H9 (cell line): ENCODE results near the gene PPP5C. TPM values are rescaled to one million over a fixed set of nuclear protein-coding genes. Genes with fewer than 3 reads are reported as not detected.

Experiments
- DNase-seq: peaks from one replicate; pipeline ENCODE4 v3.0.0-alpha.2; 2017
- H2AFZ ChIP-seq: one replicate; pipeline ENCODE4 v1.6.1; 2013; ENCODE audit warnings: mild to moderate bottlenecking, low read length, control low read depth, moderate library complexity
- H2AK5ac ChIP-seq: 2 replicates; pipeline ENCODE4 v1.6.1; 2013; ENCODE audit warnings: low read length, control low read depth, mixed read lengths; ENCODE audit not compliant: insufficient read length
- H2BK120ac ChIP-seq: one replicate; pipeline ENCODE4 v1.6.1; 2013; ENCODE audit warnings: low read depth, mild to moderate bottlenecking, low read length, control low read depth, inconsistent platforms; ENCODE audit not compliant: poor library complexity, severe bottlenecking
- H2BK12ac ChIP-seq: 2 replicates; pipeline ENCODE4 v1.6.1; 2013; ENCODE audit warnings: low read length, control low read depth, mixed read lengths, low read depth; ENCODE audit not compliant: insufficient read length
- H2BK15ac ChIP-seq: 2 replicates; pipeline ENCODE4 v1.6.1; 2013; ENCODE audit warnings: low read depth, low read length, control low read depth
- H2BK20ac ChIP-seq: one replicate; pipeline ENCODE4 v1.6.1; 2013; ENCODE audit warnings: low read depth, mild to moderate bottlenecking, low read length, control low read depth, inconsistent platforms; ENCODE audit not compliant: poor library complexity, severe bottlenecking
- H2BK5ac ChIP-seq: 2 replicates; pipeline ENCODE4 v1.6.1; 2013; ENCODE audit warnings: low read length, control low read depth, mixed read lengths; ENCODE audit not compliant: insufficient read length
- H3K14ac ChIP-seq: 2 replicates; pipeline ENCODE4 v1.6.1; 2013; ENCODE audit warnings: low read length, control low read depth; ENCODE audit not compliant: insufficient read depth
- H3K18ac ChIP-seq: 2 replicates; pipeline ENCODE4 v1.6.1; 2013; ENCODE audit warnings: low read depth, mild to moderate bottlenecking, mixed read lengths, low read length, control low read depth; ENCODE audit not compliant: insufficient read length
- H3K23ac ChIP-seq: 2 replicates; pipeline ENCODE4 v1.6.1; 2013; ENCODE audit warnings: low read length, control low read depth, mixed read lengths, low read depth; ENCODE audit not compliant: insufficient read length
- H3K23me2 ChIP-seq: 2 replicates; pipeline ENCODE4 v1.6.1; 2013; ENCODE audit warnings: low read depth, mild to moderate bottlenecking, mixed read lengths, low read length, control low read depth; ENCODE audit not compliant: insufficient read length, poor library complexity, severe bottlenecking
- H3K27ac ChIP-seq: 2 replicates; pipeline ENCODE4 v1.5.1; 2013; ENCODE audit warnings: low read length, control low read depth, mixed read lengths, low read depth; ENCODE audit not compliant: insufficient read length
- H3K27me3 ChIP-seq: 2 replicates; pipeline ENCODE4 v1.6.1; 2013; ENCODE audit warnings: low read length, control low read depth, inconsistent platforms; ENCODE audit not compliant: insufficient read depth
- H3K4ac ChIP-seq: 2 replicates; pipeline ENCODE4 v1.6.1; 2013; ENCODE audit warnings: low read depth, mild to moderate bottlenecking, control low read depth, inconsistent platforms, low read length, moderate library complexity
- H3K4me1 ChIP-seq: 2 replicates; pipeline ENCODE4 v1.6.1; 2013; ENCODE audit warnings: low read length, control low read depth, inconsistent platforms; ENCODE audit not compliant: insufficient read depth
- H3K4me2 ChIP-seq: 2 replicates; pipeline ENCODE4 v1.6.1; 2013; ENCODE audit warnings: low read length, control low read depth, mixed read lengths; ENCODE audit not compliant: insufficient read length, insufficient read depth
- H3K56ac ChIP-seq: 2 replicates; pipeline ENCODE4 v1.6.1; 2013; ENCODE audit warnings: low read depth, mild to moderate bottlenecking, mixed read lengths, low read length, control low read depth; ENCODE audit not compliant: insufficient read length
- H3K79me1 ChIP-seq: 2 replicates; pipeline ENCODE4 v1.6.1; 2013; ENCODE audit warnings: low read depth, mild to moderate bottlenecking, moderate library complexity, low read length, control low read depth, inconsistent platforms; ENCODE audit not compliant: insufficient read depth, poor library complexity, severe bottlenecking
- H3K79me2 ChIP-seq: 2 replicates; pipeline ENCODE4 v1.6.1; 2013; ENCODE audit warnings: low read length, control low read depth, inconsistent platforms; ENCODE audit not compliant: insufficient read depth
- H3K9ac ChIP-seq: 2 replicates; pipeline ENCODE4 v1.6.1; 2013; ENCODE audit warnings: low read length, control low read depth, mixed read lengths; ENCODE audit not compliant: insufficient read length; ENCODE audit errors: extremely low read depth
- H3K9me3 ChIP-seq: one replicate; pipeline ENCODE4 v1.6.1; 2013; ENCODE audit warnings: low read depth, low read length, inconsistent platforms; ENCODE audit not compliant: control insufficient read depth
- H3T11ph ChIP-seq: one replicate; pipeline ENCODE4 v1.6.1; 2013; ENCODE audit warnings: mild to moderate bottlenecking, low read length, control low read depth, inconsistent platforms
- H4K20me1 ChIP-seq: one replicate; pipeline ENCODE4 v1.6.1; 2013; ENCODE audit not compliant: control insufficient read depth, insufficient read length, insufficient read depth
- H4K5ac ChIP-seq: 2 replicates; pipeline ENCODE4 v1.6.1; 2013; ENCODE audit warnings: low read depth, mild to moderate bottlenecking, mixed read lengths, low read length, control low read depth; ENCODE audit not compliant: insufficient read length
- H4K8ac ChIP-seq: replicated peaks from 2 replicates; pipeline ENCODE4 v1.6.1; 2013; ENCODE audit warnings: low read length, control low read depth, mixed read lengths, low read depth; ENCODE audit not compliant: insufficient read length
- H4K91ac ChIP-seq: 2 replicates; pipeline ENCODE4 v1.6.1; 2013; ENCODE audit warnings: low read depth, mild to moderate bottlenecking, moderate library complexity, mixed read lengths, low read length, control low read depth; ENCODE audit not compliant: insufficient read length
- H3K27ac Mint-ChIP-seq, 3 experiments: 2 replicates in 2 of 3; 3 replicates in 1 of 3; pipeline ENCODE4 v1.8.0; 2020 to 2021; ENCODE audit warnings: mixed read lengths in 3 of 3, mild to moderate bottlenecking in 1 of 3, moderate library complexity in 1 of 3
- H3K27me3 Mint-ChIP-seq: 2 replicates; pipeline ENCODE4 v1.8.0; 2021; ENCODE audit warnings: low read depth, mild to moderate bottlenecking, moderate library complexity, mixed read lengths
- H3K36me3 Mint-ChIP-seq, 3 experiments: 2 replicates in 2 of 3; 3 replicates in 1 of 3; pipeline ENCODE4 v1.8.0; 2020 to 2021; ENCODE audit warnings: low read depth in 3 of 3, mixed read lengths in 3 of 3; ENCODE audit not compliant: insufficient read depth in 1 of 3
- H3K4me1 Mint-ChIP-seq, 2 experiments: 2 replicates each; pipeline ENCODE4 v1.8.0; 2020; ENCODE audit warnings: mixed read lengths in 2 of 2
- H3K4me3 Mint-ChIP-seq, 2 experiments: 2 replicates in 1 of 2; 3 replicates in 1 of 2; pipeline ENCODE4 v1.8.0; 2020 to 2021; ENCODE audit warnings: mild to moderate bottlenecking in 2 of 2, mixed read lengths in 2 of 2, moderate library complexity in 1 of 2
- H3K9me3 Mint-ChIP-seq, 2 experiments: 2 replicates in 1 of 2; 3 replicates in 1 of 2; pipeline ENCODE4 v1.8.0; 2020; ENCODE audit warnings: mild to moderate bottlenecking in 2 of 2, mixed read lengths in 2 of 2, moderate library complexity in 1 of 2
- WGBS: extraction: QIAGEN DNeasy Blood & Tissue Kit; methylation state at CpG from one replicate; pipeline ENCODE4 v1.1.7; 2013; ENCODE audit warnings: missing lambda C conversion rate, low lambda C conversion rate, mixed read lengths; ENCODE audit not compliant: insufficient read length; ENCODE audit errors: extremely low coverage; 5-methylcytosine and 5-hydroxymethylcytosine counted together
- total RNA-seq: library from RNA; stranded (reverse); gene quantifications from 2 replicates; pipeline ENCODE4 v1.2.1, GENCODE V29; 2021
- TF ChIP-seq, protein P1 (sequence below): fragments of 200-600 bp; sonication (generic); conservative IDR thresholded peaks from 3 replicates; pipeline ENCODE4 v1.8.0; 2021; ENCODE audit warnings: antibody characterized with exemption, mild to moderate bottlenecking

Gene PPP5C
- total RNA-seq, 1 experiment from 2014 or later, result 108 TPM

DNA sequence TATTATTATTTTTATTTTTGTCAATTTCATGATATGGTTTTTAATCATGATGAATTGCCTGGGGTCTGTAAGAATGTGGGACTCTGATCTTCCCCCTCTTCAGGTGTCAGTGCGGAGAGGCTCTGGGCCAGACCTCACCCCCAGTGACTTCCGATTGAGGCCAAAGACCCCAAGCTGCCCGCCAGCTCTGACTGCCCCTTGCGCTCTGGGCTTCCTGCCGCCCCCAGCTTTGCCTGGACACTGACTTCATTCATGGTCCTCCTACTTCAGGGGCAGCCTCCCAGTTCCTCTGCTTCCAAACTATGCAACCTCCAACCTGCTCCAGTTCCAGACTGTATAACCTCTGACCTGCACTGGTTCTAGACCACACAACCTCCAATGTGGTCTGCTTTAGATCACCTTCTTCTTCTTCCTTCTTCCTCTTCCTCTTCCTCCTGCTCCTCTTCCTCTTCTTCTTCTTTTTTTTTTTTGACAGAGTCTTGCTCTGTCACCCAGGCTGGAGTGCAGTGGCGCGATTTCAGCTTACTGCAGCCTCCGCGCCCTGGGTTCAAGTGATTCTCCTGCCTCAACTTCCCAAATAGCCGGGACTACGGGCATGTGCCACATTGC is 6.7 kb upstream of the PPP5C start:
- H2BK5ac ChIP-seq, result no peak overlapping the region
- H2BK20ac ChIP-seq, result no peak overlapping the region
- Mint-ChIP-seq H3K27me3 (peaks cover 2% of the 10 kb centered on the region; the same call in 1 of the 2 replicates), H3K27ac (peak overlapping the region in 1 of 3 experiments; percentile 9; a peak in 1 of 7 replicates), H3K36me3 (peaks cover 2 to 39% (median 17%) of the 10 kb centered on the region in 3 experiments; a peak in 5 of 7 replicates), H3K4me1 (peaks cover 5 to 8% of the 10 kb centered on the region in 2 experiments; a peak in 3 of 4 replicates), H3K4me3 (no peak overlapping the region), H3K9me3 (no peaks in the 10 kb centered on the region)
- H3K27me3 ChIP-seq, result no peaks in the 10 kb centered on the region
- no peaks in the 10 kb centered on the region for H3K23me2 ChIP-seq
- H3K56ac ChIP-seq, result no peak overlapping the region
- TF ChIP-seq, protein P1, sequence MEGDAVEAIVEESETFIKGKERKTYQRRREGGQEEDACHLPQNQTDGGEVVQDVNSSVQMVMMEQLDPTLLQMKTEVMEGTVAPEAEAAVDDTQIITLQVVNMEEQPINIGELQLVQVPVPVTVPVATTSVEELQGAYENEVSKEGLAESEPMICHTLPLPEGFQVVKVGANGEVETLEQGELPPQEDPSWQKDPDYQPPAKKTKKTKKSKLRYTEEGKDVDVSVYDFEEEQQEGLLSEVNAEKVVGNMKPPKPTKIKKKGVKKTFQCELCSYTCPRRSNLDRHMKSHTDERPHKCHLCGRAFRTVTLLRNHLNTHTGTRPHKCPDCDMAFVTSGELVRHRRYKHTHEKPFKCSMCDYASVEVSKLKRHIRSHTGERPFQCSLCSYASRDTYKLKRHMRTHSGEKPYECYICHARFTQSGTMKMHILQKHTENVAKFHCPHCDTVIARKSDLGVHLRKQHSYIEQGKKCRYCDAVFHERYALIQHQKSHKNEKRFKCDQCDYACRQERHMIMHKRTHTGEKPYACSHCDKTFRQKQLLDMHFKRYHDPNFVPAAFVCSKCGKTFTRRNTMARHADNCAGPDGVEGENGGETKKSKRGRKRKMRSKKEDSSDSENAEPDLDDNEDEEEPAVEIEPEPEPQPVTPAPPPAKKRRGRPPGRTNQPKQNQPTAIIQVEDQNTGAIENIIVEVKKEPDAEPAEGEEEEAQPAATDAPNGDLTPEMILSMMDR, result no peak
- no peak overlapping the region for H2BK120ac ChIP-seq
- H3K9ac ChIP-seq, result no peak overlapping the region
- no peak overlapping the region for H4K5ac ChIP-seq
- H3K27ac ChIP-seq, result no peak overlapping the region
- no peak overlapping the region for H2BK15ac ChIP-seq
- no peaks in the 10 kb centered on the region for H3K79me1 ChIP-seq
- H3K4ac ChIP-seq, result no peak overlapping the region
- no peak overlapping the region for H2BK12ac ChIP-seq
- no peaks in the 10 kb centered on the region for H3K79me2 ChIP-seq
- no peaks in the 10 kb centered on the region for H4K20me1 ChIP-seq
- H4K8ac ChIP-seq, result no peak overlapping the region
- H2AK5ac ChIP-seq, result no peak overlapping the region
- no peak overlapping the region for H2AFZ ChIP-seq
- H3K14ac ChIP-seq, result no peak overlapping the region
- H3K4me2 ChIP-seq, result no peak overlapping the region
- H3T11ph ChIP-seq, result no peak overlapping the region
- H3K23ac ChIP-seq, result no peak overlapping the region
- DNase-seq, result no peak
- no peaks in the 10 kb centered on the region for H3K9me3 ChIP-seq
- WGBS, result no CpG with 5 or more reads among the region's 11 CpGs
- H3K4me1 ChIP-seq, result no peaks in the 10 kb centered on the region
- no peak overlapping the region for H3K18ac ChIP-seq
- no peak overlapping the region for H4K91ac ChIP-seq
